Retinal pigment epithelial cell (primary cell): ENCODE data around the gene PLPP4.

Experiments
- DNase-seq: peaks from one replicate; pipeline ENCODE4 v3.0.0-alpha.2; 2010; ENCODE audit warnings: low read depth
- H3K4me3 ChIP-seq: 2 replicates; pipeline ENCODE4 v1.5.1; 2011; ENCODE audit warnings: mild to moderate bottlenecking, low read length, control low read depth, moderate library complexity
- TF ChIP-seq, protein P1 (sequence below): conservative IDR thresholded peaks from 2 replicates; pipeline ENCODE4 v1.5.1; 2011; ENCODE audit warnings: low read depth, low read length, control low read depth, inconsistent platforms

PLPP4 gene

DNA sequence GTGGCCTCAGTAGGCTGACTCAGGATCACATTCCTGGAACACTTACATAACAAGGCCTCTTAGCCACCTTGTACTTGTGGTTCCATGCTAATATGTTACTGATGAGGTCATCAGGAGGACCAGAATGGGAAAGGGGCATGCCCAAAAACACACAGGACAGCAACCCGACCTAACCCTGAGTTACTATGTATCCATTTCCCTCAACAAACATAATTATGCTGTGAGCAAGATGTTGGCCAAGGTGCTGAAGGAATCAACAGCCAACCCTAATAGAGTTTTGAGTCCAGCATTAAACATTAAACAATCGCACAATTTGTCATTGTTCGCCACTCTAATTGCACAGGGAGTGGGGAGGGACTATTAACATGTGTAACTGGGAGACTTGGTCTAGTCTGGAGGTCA lies 129.4 kb downstream of the PLPP4 start:
- TF ChIP-seq, protein P1, sequence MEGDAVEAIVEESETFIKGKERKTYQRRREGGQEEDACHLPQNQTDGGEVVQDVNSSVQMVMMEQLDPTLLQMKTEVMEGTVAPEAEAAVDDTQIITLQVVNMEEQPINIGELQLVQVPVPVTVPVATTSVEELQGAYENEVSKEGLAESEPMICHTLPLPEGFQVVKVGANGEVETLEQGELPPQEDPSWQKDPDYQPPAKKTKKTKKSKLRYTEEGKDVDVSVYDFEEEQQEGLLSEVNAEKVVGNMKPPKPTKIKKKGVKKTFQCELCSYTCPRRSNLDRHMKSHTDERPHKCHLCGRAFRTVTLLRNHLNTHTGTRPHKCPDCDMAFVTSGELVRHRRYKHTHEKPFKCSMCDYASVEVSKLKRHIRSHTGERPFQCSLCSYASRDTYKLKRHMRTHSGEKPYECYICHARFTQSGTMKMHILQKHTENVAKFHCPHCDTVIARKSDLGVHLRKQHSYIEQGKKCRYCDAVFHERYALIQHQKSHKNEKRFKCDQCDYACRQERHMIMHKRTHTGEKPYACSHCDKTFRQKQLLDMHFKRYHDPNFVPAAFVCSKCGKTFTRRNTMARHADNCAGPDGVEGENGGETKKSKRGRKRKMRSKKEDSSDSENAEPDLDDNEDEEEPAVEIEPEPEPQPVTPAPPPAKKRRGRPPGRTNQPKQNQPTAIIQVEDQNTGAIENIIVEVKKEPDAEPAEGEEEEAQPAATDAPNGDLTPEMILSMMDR = no peak
- DNase-seq = no peak
- H3K4me3 ChIP-seq = no peak overlapping the region

DNA sequence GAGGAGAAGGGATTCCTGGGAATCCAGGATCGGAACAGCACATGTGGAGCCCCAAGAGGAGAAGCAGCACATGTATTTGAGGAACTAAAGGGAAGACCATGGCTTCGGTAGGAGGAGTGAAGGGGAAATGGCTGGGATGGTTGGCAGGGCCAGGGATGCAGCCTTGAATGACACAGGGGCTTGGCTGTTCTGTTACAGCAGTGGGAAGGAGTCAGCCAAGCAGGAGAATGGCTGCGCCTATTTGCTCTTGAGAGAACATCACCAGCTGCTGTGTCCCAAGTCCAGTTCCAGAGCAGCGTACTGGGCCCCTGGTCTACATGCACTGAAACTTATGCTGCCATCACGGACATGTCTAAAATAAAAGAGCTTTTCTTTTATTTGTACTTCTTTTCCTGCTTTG lies 130.0 kb downstream of the PLPP4 start:
- TF ChIP-seq, protein P1 = no peak
- DNase-seq = no peak
- H3K4me3 ChIP-seq = no peak overlapping the region

DNA sequence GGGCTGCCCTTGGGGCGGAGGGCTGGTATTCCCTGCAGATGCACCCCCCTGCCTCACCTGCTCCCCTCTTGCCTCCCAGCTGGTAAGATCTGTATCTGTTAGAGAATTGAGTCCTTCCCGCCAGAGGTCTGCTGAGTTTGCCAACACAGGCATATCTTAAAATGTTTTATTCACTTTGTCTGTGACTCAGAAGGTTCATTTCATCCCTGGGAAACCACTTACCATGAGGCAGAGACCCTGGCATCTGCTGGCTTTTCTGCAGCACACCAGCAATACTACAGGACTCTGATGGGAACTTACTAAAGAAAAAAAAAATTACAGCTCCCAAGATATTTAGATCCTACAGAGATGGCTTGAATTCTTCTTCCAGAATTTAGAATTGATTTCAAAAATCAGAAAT lies 131.3 kb downstream of the PLPP4 start:
- no peak for DNase-seq
- H3K4me3 ChIP-seq = no peak overlapping the region

DNA sequence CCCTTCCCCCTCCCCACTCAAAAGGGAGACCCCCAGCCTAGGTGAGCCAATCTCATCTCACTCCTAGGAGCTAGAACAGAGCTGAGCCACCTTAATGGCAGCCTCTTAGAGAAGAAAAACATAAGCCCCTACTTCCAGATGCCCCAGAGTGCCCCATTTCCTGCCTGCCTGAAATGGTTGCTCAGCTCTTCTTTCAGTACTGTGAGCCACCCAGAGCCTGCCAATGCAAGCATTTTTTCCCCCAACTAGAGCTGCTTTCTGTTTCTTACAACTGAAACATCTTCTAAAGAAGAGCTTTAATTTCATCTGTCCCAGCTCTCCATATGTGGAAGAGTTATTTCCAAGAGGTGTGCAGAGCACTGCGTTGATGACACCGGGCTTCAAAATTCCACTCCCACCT lies 136.7 kb downstream of the PLPP4 start:
- DNase-seq = no peak
- no peak overlapping the region for H3K4me3 ChIP-seq
- TF ChIP-seq, protein P1 = no peak

More for the DNA sequence above, 131.3 kb downstream of the PLPP4 start:
- TF ChIP-seq, protein P1 = no peak

DNA sequence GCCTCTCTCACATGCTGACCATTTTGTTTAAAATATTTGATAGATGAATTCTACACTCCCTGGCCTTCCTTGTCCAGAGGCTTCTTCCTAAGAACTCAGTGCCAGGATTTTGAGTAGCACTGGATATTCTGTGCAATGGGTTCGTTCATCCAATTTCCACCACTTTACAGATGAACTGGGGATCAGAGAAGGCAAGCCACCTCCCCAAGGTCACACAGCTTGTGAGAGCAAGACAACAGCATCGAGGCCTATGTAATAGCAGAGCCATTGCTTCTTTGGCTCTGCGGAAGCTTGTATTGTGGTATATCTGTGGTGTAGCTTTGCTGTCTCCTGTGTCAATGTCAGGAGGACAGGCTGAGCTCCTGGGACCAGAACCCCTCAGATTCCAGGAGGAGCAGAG lies 140.9 kb downstream of the PLPP4 start:
- TF ChIP-seq, protein P1 = no peak
- no peak for DNase-seq
- H3K4me3 ChIP-seq = no peak overlapping the region

DNA sequence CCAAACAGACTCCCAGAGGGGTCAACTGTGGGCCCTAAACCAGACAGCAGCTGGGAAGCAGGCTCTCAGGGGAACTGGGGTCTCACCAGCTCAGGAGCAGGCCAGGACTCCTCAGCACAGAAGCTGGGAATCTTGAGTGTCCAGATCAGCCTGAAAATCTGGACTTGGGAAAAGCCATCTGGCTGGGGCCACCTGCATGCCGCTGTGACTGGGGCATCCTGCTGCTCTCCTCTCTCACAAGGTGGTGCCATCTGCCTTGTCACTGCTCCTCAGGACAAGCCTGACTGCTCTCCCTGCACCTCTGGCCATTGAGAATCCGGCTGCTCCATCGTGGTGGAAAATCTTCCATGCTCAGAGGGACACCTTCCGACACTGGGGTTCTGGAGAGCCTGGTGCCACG lies 141.4 kb downstream of the PLPP4 start:
- no peak overlapping the region for H3K4me3 ChIP-seq
- no peak for DNase-seq
- TF ChIP-seq, protein P1 = no peak

DNA sequence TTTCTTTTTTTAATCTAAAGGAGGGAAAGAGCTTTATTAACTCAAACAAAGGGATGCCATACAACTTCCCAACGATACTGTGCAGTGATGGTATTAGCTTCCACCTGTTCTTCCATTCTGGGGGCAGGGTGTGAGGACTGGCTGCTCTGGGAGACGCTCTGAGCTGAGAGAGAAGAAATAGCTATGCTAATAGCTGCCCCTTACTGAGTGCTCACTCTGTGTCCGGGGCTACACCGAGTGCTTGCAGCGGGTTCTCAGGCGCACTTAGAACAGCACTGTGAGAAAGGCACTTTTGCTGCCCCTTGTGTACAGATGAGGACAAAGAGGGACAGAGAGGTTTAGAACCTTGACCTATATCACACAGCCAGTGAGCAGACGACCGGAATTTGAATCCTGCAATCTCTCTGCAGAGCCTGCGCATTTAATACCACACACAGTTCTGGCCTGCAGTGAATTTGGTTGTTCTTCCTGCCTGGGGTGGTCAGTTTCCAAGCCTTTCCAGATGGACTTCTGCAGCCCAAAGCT lies 142.2 kb downstream of the PLPP4 start:
- TF ChIP-seq, protein P1 = no peak
- no peak overlapping the region for H3K4me3 ChIP-seq
- DNase-seq = no peak
